ENCODE results near the gene PRDM4.

Gene PRDM4

DNA sequence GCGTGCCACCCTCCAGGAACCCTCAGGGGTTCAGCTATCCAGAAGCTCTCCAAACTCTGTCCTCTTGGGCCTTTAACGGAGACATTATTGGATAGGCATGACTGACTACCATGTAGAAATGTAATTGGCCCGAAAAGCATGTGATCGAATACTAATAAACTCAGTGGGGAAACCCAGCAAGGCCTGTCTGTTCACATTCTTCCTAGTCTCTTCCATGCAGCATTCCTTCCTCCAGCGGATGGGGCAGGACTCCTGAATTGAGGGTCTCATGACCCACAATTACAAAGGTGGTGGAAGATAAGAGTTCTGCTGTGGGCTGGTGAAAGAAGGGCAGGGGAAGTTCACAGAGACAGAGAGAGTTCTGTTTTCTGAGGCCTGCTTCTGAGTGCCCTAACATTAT, 6.5 kb upstream of the PRDM4 start (continued):
- TF ChIP-seq, protein P1, sequence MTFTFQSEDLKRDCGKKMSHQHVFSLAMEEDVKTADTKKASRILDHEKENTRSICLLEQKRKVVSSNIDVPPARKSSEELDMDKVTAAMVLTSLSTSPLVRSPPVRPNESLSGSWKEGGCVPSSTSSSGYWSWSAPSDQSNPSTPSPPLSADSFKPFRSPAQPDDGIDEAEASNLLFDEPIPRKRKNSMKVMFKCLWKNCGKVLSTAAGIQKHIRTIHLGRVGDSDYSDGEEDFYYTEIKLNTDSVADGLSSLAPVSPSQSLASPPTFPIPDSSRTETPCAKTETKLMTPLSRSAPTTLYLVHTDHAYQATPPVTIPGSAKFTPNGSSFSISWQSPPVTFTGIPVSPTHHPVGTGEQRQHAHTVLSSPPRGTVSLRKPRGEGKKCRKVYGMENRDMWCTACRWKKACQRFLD (tag by site-specific recombination; IDR thresholded peaks at IDR 0.05), result no peak
- no peak for TF ChIP-seq ZNF221 (tag by site-specific recombination; IDR thresholded peaks at IDR 0.05; ENCODE audit: borderline replicate concordance)
- no peak for TF ChIP-seq YY1 (tag by site-specific recombination; IDR thresholded peaks at IDR 0.05)
- TF ChIP-seq ZNF501 (tag by site-specific recombination; IDR thresholded peaks at IDR 0.05), result no peak
- no peak for TF ChIP-seq BCL11A (tag by site-specific recombination; IDR thresholded peaks at IDR 0.05; ENCODE audit: low read depth)
- TF ChIP-seq ZNF114 (tag by site-specific recombination; IDR thresholded peaks at IDR 0.05), result no peak

GRCh38 chr12:107765316-107765715, 4.4 kb upstream of the PRDM4 start:
- no peak for TF ChIP-seq ZNF211 (tag by site-specific recombination; IDR thresholded peaks at IDR 0.05; ENCODE audit: low read depth)
- no peak for TF ChIP-seq ZNF549 (tag by site-specific recombination; IDR thresholded peaks at IDR 0.05)
- no peak for TF ChIP-seq ZNF529 (tag by site-specific recombination; IDR thresholded peaks at IDR 0.05; ENCODE audit: insufficient replicate concordance)
- TF ChIP-seq RBAK (tag by site-specific recombination; IDR thresholded peaks at IDR 0.05), result no peak
- TF ChIP-seq ZSCAN16 (tag by site-specific recombination; IDR thresholded peaks at IDR 0.05), result no peak
- no peak for TF ChIP-seq ZNF184 (tag by site-specific recombination; IDR thresholded peaks at IDR 0.05)
- no peak for TF ChIP-seq KLF17 (tag by site-specific recombination; IDR thresholded peaks at IDR 0.05)
- TF ChIP-seq, protein P2, sequence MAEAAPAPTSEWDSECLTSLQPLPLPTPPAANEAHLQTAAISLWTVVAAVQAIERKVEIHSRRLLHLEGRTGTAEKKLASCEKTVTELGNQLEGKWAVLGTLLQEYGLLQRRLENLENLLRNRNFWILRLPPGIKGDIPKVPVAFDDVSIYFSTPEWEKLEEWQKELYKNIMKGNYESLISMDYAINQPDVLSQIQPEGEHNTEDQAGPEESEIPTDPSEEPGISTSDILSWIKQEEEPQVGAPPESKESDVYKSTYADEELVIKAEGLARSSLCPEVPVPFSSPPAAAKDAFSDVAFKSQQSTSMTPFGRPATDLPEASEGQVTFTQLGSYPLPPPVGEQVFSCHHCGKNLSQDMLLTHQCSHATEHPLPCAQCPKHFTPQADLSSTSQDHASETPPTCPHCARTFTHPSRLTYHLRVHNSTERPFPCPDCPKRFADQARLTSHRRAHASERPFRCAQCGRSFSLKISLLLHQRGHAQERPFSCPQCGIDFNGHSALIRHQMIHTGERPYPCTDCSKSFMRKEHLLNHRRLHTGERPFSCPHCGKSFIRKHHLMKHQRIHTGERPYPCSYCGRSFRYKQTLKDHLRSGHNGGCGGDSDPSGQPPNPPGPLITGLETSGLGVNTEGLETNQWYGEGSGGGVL (tag by site-specific recombination; IDR thresholded peaks at IDR 0.05), result no peak
- no peak for TF ChIP-seq ZNF768 (tag by site-specific recombination; IDR thresholded peaks at IDR 0.05)
- no peak for TF ChIP-seq ZNF26 (tag by site-specific recombination; IDR thresholded peaks at IDR 0.05)
- no peak for TF ChIP-seq ZNF792 (tag by site-specific recombination; IDR thresholded peaks at IDR 0.05)
- TF ChIP-seq ZNF416 (tag by site-specific recombination; IDR thresholded peaks at IDR 0.05), result no peak
- no peak for TF ChIP-seq ZNF157 (tag by site-specific recombination; IDR thresholded peaks at IDR 0.05)
- no peak for TF ChIP-seq ZNF266 (tag by site-specific recombination; IDR thresholded peaks at IDR 0.05; ENCODE audit: low read depth)
- TF ChIP-seq ZNF302 (tag by site-specific recombination; IDR thresholded peaks at IDR 0.05; ENCODE audit: low read depth), result no peak
- no peak for TF ChIP-seq ZNF571 (tag by site-specific recombination; IDR thresholded peaks at IDR 0.05)
- H3K9me3 ChIP-seq (ENCODE audit: control insufficient read depth, insufficient read depth, low read depth, low read length), result no peaks in the 10 kb centered on the region
- CTCF ChIA-PET, result interaction anchor here (0.6 to 1.0 kb wide), 5 partner anchors 16 to 158 kb away, joined by 3 to 6 read pairs (median 3); no protein-coding TSS in a partner anchor
- H3K4me1 ChIP-seq (ENCODE audit: control insufficient read depth, insufficient read depth, low read length), result no peaks in the 10 kb centered on the region
- H3K36me3 ChIP-seq (ENCODE audit: control insufficient read depth in 2 of 2, insufficient read depth in 1 of 2, low read length in 2 of 2), result no peaks in the 10 kb centered on the region
- no peak overlapping the region for H3K27ac ChIP-seq (ENCODE audit: extremely low read depth, low read depth, low read length)
- POLR2A ChIA-PET, result no interaction called here
- no peak overlapping the region for H3K4me3 ChIP-seq (ENCODE audit: low read depth, low read length)

All from HEK293 (cell line).